CD14-positive monocyte (primary cell): ENCODE measurements around the gene HES6. TPM values are rescaled to one million over a fixed set of nuclear protein-coding genes. Genes with fewer than 3 reads are reported as not detected.
A peak's percentile ranks its signal among the peaks of the same experiment; 100 is the strongest.

Source experiments
- DNase-seq, 3 donors: peaks; one replicate each; pipeline ENCODE4 v3.0.0-alpha.2; 2011 to 2022
- H2AFZ ChIP-seq: 2 replicates; pipeline ENCODE4 v1.6.0; 2012; ENCODE audit warnings: mild to moderate bottlenecking, low read depth, low read length, inconsistent platforms; ENCODE audit not compliant: insufficient read depth, poor library complexity, severe bottlenecking
- H3K27ac ChIP-seq, 2 donors: 1 replicate in 1 of 2; 2 replicates in 1 of 2; pipeline ENCODE4 v1.5.1; 2012 to 2013; ENCODE audit warnings: low read length in 2 of 2, control low read depth in 1 of 2, inconsistent platforms in 1 of 2, low read depth in 1 of 2, mild to moderate bottlenecking in 1 of 2
- H3K27me3 ChIP-seq, 2 donors: one replicate each; pipeline versions ENCODE4 v1.6.0 to v1.6.1; 2011 to 2013; ENCODE audit warnings: low read length in 2 of 2; ENCODE audit not compliant: control insufficient read depth in 2 of 2, insufficient read depth in 2 of 2
- H3K36me3 ChIP-seq, 2 donors: replicated peaks in 1 of 2; 1 replicate in 1 of 2; 2 replicates in 1 of 2; pipeline versions ENCODE4 v1.5.1 to v1.6.1; 2012 to 2013; ENCODE audit warnings: low read length in 2 of 2, control low read depth in 1 of 2, inconsistent platforms in 1 of 2, mild to moderate bottlenecking in 1 of 2; ENCODE audit not compliant: insufficient read depth in 2 of 2, control insufficient read depth in 1 of 2
- H3K4me1 ChIP-seq, 2 donors: 1 replicate in 1 of 2; 2 replicates in 1 of 2; pipeline versions ENCODE4 v1.5.1 to v1.6.1; 2012 to 2013; ENCODE audit warnings: low read length in 2 of 2, control low read depth in 1 of 2, inconsistent platforms in 1 of 2, mild to moderate bottlenecking in 1 of 2, moderate library complexity in 1 of 2; ENCODE audit not compliant: insufficient read depth in 2 of 2, control insufficient read depth in 1 of 2
- H3K4me2 ChIP-seq: replicated peaks from 2 replicates; pipeline ENCODE3; 2012; ENCODE audit warnings: low read length, moderate library complexity, mild to moderate bottlenecking; ENCODE audit not compliant: poor library complexity, severe bottlenecking; ENCODE audit errors: extremely low read depth
- H3K4me3 ChIP-seq, 3 experiments: fragments of 200-600 bp in 1 of 3; sonication (generic) in 1 of 3; replicated peaks in 1 of 3; 1 replicate in 2 of 3; 2 replicates in 1 of 3; pipeline ENCODE4 v1.5.1; 2011 to 2013; ENCODE audit warnings: low read length in 3 of 3, mild to moderate bottlenecking in 3 of 3, control low read depth in 2 of 3, low read depth in 2 of 3, inconsistent platforms in 1 of 3, moderate library complexity in 1 of 3
- H3K79me2 ChIP-seq: 2 replicates; pipeline ENCODE4 v1.6.0; 2012; ENCODE audit warnings: mild to moderate bottlenecking, control low read depth, inconsistent platforms, low read length, moderate library complexity; ENCODE audit not compliant: insufficient read depth
- H3K9ac ChIP-seq: 2 replicates; pipeline ENCODE4 v1.6.0; 2017; ENCODE audit warnings: low read length, mild to moderate bottlenecking; ENCODE audit not compliant: insufficient read depth, poor library complexity, severe bottlenecking
- H3K9me3 ChIP-seq, 2 donors: replicated peaks in 1 of 2; 1 replicate in 1 of 2; 2 replicates in 1 of 2; pipeline versions ENCODE4 v1.5.1 to v1.6.1; 2012 to 2013; ENCODE audit warnings: low read length in 2 of 2, control low read depth in 1 of 2; ENCODE audit not compliant: control insufficient read depth in 1 of 2, insufficient read depth in 1 of 2
- H4K20me1 ChIP-seq: 2 replicates; pipeline ENCODE4 v1.6.0; 2012; ENCODE audit warnings: mild to moderate bottlenecking, low read length, control low read depth, moderate library complexity; ENCODE audit not compliant: insufficient read depth
- H3K27ac Mint-ChIP-seq, 7 donors: one replicate each; pipeline ENCODE4 v1.8.0; 2020; ENCODE audit warnings: mild to moderate bottlenecking in 7 of 7, mixed read lengths in 7 of 7, moderate library complexity in 6 of 7, inconsistent platforms in 2 of 7
- H3K27me3 Mint-ChIP-seq, 3 donors: one replicate each; pipeline ENCODE4 v1.8.0; 2021 to 2022; ENCODE audit warnings: low read depth in 3 of 3, mild to moderate bottlenecking in 3 of 3, mixed read lengths in 3 of 3, moderate library complexity in 3 of 3, inconsistent platforms in 1 of 3
- H3K36me3 Mint-ChIP-seq, 2 donors: one replicate each; pipeline ENCODE4 v1.8.0; 2020; ENCODE audit warnings: mixed read lengths in 2 of 2, inconsistent platforms in 1 of 2, mild to moderate bottlenecking in 1 of 2
- H3K4me1 Mint-ChIP-seq: one replicate; pipeline ENCODE4 v1.8.0; 2020; ENCODE audit warnings: mild to moderate bottlenecking, mixed read lengths
- H3K4me3 Mint-ChIP-seq, 2 donors: one replicate each; pipeline ENCODE4 v1.8.0; 2020; ENCODE audit warnings: mild to moderate bottlenecking in 2 of 2, mixed read lengths in 2 of 2, moderate library complexity in 1 of 2
- H3K9me3 Mint-ChIP-seq, 7 donors: one replicate each; pipeline ENCODE4 v1.8.0; 2020 to 2022; ENCODE audit warnings: mixed read lengths in 7 of 7, mild to moderate bottlenecking in 6 of 7, moderate library complexity in 6 of 7, inconsistent platforms in 2 of 7
- WGBS: methylation state at CpG from one replicate; pipeline ENCODE4 v1.1.5; 2013; ENCODE audit warnings: missing lambda C conversion rate; ENCODE audit not compliant: insufficient coverage; 5-methylcytosine and 5-hydroxymethylcytosine counted together
- intact Hi-C, 2 donors: fragments of 100-400 bp; cut with micrococcal nuclease; formaldehyde crosslinking; loops; one replicate each; pipeline versions ENCODE4 v1.15.0 to v1.15.1; 2023
- polyA plus RNA-seq, 3 donors: library from polyadenylated mRNA; depleted of rRNA in 1 of 3; unstranded in 2 of 3; stranded (reverse) in 1 of 3; fragments of 300-500 nt in 2 of 3; fragments of >200 nt in 1 of 3; fragmentation: Illumina TruSeq in 2 of 3; gene quantifications; 1 replicate in 2 of 3; 2 replicates in 1 of 3; pipeline ENCODE4 v1.2.3, GENCODE V29; 2012 to 2021
- TF ChIP-seq, protein P1 (sequence below): fragments of 200-600 bp; IDR thresholded peaks from one replicate; pipeline ENCODE4 v1.8.0; 2022; ENCODE audit warnings: antibody characterized with exemption, mild to moderate bottlenecking

Gene HES6
- polyA plus RNA-seq, 3 donors: 2.1 to 4.0 (median 2.8) TPM

DNA sequence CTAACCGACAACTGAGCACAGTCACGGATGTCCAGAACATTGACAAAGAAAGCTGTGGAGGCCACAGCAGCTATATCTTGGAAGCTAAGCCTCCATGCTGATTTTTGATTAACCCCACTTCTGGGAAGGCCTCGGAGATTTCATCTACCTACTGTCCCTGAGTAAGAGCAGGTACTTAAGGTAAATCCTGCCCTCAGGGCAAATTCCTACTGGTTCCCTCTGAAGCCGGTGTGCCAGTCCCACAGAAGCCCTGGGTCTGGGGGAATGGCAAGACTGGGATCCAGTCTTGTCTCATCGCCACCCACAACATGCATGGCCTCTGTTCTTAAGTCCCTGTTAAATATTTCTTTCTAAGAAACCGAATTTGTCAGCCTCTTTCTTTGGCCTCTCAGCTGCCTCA is 29.9 kb upstream of the HES6 start:
- H3K9me3 ChIP-seq: no peaks in the 10 kb centered on the region
- H3K27me3 Mint-ChIP-seq: no peaks in the 10 kb centered on the region
- H3K36me3 ChIP-seq: peaks cover 71 to 88% of the 10 kb centered on the region in 2 donors
- H3K4me2 ChIP-seq: no peak overlapping the region
- TF ChIP-seq, protein P1, sequence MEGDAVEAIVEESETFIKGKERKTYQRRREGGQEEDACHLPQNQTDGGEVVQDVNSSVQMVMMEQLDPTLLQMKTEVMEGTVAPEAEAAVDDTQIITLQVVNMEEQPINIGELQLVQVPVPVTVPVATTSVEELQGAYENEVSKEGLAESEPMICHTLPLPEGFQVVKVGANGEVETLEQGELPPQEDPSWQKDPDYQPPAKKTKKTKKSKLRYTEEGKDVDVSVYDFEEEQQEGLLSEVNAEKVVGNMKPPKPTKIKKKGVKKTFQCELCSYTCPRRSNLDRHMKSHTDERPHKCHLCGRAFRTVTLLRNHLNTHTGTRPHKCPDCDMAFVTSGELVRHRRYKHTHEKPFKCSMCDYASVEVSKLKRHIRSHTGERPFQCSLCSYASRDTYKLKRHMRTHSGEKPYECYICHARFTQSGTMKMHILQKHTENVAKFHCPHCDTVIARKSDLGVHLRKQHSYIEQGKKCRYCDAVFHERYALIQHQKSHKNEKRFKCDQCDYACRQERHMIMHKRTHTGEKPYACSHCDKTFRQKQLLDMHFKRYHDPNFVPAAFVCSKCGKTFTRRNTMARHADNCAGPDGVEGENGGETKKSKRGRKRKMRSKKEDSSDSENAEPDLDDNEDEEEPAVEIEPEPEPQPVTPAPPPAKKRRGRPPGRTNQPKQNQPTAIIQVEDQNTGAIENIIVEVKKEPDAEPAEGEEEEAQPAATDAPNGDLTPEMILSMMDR: no peak
- intact Hi-C loops: no loop called here
- no peaks in the 10 kb centered on the region for H3K27me3 ChIP-seq
- no peak overlapping the region for H3K27ac ChIP-seq
- H3K4me3 Mint-ChIP-seq: no peak overlapping the region
- peaks cover 14 to 16% of the 10 kb centered on the region in 2 donors for H3K4me1 ChIP-seq
- no peak overlapping the region for H2AFZ ChIP-seq
- no peak overlapping the region for H3K9ac ChIP-seq
- peaks cover 75 to 87% of the 10 kb centered on the region in 2 donors for H3K36me3 Mint-ChIP-seq
- H3K27ac Mint-ChIP-seq: peak overlapping the region in 1 of 7 donors; percentile 28
- H3K79me2 ChIP-seq: no peaks in the 10 kb centered on the region
- no peak for DNase-seq
- WGBS: 94% methylated on average over 2 of the region's 6 CpGs
- H3K4me3 ChIP-seq: no peak overlapping the region
- no peaks in the 10 kb centered on the region for H4K20me1 ChIP-seq
- peaks cover 22% of the 10 kb centered on the region for H3K4me1 Mint-ChIP-seq
- H3K9me3 Mint-ChIP-seq: peaks cover 0 to 3% (median 0%) of the 10 kb centered on the region in 7 donors

DNA sequence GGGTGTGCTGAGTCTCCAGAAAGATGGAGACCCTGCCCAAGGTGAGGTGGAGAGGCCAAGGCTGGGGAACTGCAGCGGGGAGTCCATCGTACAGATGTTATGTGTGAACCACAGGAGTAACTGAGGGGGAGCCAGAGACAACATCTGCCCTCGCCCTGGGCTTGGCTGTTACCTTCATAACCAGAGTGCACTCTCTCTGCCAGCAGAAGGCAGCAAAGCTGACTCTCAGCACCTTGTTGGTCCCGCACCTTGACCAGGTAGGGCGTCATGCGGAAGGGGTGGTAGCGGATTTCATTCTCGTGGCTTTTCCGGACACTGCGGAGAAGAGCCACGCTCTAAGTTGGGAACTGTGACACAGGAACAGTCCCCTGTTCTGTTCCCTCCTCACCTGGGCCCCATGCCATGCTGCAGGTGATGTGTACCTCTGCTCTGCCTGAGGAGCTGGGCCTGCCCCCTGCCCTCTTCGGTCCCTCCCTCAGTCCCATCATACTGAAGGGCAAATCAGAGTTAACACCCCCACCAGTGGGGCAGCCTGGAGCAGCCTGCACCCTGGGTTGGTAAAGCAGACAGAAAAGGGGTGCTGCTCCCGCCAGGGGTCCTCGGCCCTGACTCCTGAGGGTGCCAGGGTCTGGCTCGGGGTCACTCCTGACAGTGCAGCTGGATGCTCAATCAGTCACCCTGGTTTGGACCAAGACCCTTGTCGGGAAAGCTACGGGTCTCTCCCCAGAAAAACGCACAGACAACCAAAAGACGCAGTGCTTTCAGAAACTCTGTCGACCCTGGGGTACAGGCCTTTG is 28.2 kb upstream of the HES6 start:
- H3K36me3 Mint-ChIP-seq: peaks cover 69 to 79% of the 10 kb centered on the region in 2 donors
- Histone ChIP-seq H3K9me3 (no peaks in the 10 kb centered on the region), H2AFZ (no peak overlapping the region), H3K4me1 (peaks cover 19 to 21% of the 10 kb centered on the region in 2 donors), H3K4me2 (no peak overlapping the region), H3K4me3 (no peak overlapping the region), H3K27me3 (no peaks in the 10 kb centered on the region), H3K27ac (no peak overlapping the region), H3K9ac (no peak overlapping the region), H4K20me1 (no peaks in the 10 kb centered on the region), H3K79me2 (no peaks in the 10 kb centered on the region), H3K36me3 (peaks cover 64 to 81% of the 10 kb centered on the region in 2 donors)
- peaks cover 25% of the 10 kb centered on the region for H3K4me1 Mint-ChIP-seq
- WGBS: 97% methylated on average over 19 of the region's 20 CpGs
- peaks cover 0 to 3% (median 0%) of the 10 kb centered on the region in 7 donors for H3K9me3 Mint-ChIP-seq
- DNase-seq: no peak
- TF ChIP-seq, protein P1: no peak
- intact Hi-C loops: no loop called here
- H3K27me3 Mint-ChIP-seq: no peaks in the 10 kb centered on the region
- H3K4me3 Mint-ChIP-seq: no peak overlapping the region
- H3K27ac Mint-ChIP-seq: peak overlapping the region in 2 of 7 donors; percentile 36 to 68
